COR-L47 (cell line): ENCODE measurements around the gene KCNH6.

Source experiments
- DNase-seq: peaks from one replicate; lab custom pipeline; 2025; lab: John Stamatoyannopoulos, UW

The KCNH6 gene

DNA sequence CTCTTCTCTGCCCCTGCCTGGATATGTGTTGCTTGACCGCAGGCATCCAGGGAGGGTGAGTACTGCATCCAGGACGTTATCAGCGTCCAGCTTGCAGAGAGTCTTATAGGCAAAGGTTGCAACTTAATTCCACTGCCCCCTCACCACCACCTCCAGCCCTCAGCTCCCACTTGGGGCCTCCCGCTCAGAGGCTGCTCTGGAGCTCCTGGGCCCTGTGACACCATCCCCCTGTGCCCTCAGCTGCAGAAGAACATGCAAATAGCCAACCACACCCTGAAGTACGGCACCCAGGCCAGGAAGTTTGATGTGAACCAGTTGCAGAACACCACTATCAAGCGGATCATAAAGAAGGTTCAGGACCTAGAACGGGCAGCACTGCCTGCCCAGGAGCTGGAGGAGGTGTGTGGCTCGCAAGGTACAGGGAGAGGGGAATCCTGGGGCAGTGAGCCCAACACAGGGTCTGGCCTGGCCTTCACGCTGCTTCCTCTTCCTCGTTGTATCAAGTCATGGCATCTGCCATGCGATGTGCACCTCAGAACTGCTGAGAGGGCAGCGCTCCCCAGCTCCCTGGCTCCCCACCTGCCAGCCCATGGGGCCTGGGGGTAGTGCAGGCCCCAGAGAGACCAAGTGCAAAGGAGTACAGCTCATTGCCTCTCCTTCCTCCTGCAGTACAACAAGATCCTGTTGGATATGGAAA, 36.7 kb upstream of the KCNH6 start:
- DNase-seq: no peak

DNA sequence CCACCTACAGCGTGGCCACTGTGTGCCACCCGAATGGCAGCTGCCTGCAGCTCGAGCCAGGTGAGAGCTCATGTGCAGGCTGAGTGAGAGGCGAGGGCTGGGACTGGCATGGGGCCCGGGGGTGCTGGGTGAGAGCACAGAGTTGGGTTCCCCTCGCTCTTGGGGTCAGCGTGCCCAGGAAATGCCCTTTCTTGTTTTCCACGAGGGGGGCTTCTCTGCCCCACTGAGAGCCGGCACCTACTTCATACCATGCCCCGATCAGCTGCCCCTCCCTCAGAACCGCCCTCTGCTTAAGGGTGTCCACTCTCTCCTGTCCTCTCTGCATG, 36.2 kb upstream of the KCNH6 start:
- DNase-seq: no peak

DNA sequence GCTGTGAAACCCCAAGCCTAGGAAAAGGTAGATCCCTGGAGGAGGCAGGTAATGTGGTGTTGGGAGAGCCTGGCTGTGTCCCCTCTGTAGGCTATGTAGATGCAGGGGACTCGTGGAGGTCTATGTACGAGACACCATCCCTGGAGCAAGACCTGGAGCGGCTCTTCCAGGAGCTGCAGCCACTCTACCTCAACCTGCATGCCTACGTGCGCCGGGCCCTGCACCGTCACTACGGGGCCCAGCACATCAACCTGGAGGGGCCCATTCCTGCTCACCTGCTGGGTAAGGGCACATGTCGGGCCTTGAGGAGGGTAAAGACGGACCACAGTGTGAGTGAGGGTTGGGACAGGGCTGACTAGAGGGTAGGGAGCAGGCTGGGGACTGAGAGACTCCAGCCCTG, 34.3 kb upstream of the KCNH6 start:
- no peak for DNase-seq

DNA sequence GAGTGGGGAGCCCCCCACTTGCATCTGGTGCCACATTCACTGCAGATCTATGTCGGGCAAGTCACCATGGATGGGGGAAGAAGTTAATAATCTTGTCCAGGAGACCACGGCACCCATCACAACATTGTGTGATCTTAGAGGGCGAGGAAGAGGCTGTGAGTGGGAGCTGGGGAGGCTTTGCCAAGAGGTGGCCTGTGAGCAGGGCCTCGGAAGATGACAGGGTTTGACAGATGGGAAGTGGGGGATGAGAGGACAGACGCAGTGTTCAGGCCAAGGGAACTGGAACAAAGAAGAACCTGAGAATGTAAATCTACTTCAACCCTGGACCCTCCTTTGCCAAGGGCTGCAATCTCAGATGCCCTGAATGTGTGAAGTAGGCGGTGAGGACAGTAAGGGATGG, 33.9 kb upstream of the KCNH6 start:
- no peak for DNase-seq

GRCh38 chr17:63490329-63490728, 32.8 kb upstream of the KCNH6 start:
- no peak for DNase-seq

DNA sequence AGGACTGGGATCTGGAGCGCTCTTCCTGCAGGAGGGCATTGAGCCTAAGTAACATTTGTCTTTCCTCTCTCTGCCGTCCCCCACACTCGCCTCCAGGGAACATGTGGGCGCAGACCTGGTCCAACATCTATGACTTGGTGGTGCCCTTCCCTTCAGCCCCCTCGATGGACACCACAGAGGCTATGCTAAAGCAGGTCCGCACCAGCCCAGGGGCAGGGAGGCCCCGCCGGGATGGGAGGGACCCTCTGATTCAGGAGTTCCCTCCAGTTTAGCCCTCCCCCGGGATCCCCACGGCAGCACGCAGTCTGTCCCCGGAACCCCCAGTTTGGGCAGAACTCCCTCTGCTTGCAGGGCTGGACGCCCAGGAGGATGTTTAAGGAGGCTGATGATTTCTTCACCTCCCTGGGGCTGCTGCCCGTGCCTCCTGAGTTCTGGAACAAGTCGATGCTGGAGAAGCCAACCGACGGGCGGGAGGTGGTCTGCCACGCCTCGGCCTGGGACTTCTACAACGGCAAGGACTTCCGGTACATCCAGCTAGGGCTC, 32.2 kb upstream of the KCNH6 start:
- no peak for DNase-seq

GRCh38 chr17:63491413-63491812, 31.7 kb upstream of the KCNH6 start:
- DNase-seq: no peak

DNA sequence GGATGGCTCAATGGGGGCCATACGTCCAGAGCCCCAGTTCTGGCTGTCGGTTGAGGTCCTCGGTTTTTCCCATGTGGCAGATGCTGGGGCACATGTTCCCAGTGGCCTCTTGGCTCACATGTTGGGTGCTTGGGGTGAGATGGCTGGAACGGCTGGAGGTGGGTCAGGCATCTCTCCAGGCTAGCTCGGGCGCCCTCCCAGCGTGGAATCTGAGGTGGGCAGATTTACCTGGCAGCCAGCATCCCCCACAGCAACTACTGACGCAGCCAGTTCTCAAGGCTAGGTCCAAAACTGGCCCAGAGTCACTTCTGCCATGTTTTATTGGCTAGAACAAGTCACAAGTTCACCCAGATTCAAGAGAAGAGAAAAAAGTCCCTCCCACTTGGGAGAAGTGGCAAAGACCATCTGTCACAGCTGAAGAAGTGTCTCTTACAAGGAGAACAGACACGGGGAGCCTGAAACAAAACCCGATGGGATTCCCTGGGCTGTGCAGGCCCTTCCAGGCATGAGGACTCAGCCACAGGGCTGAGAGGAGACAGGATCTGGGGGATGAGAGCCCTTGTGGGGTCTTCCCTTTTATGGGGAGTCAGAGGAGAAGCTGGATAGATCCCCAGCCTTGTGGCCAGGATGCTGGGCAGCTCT, 31.1 kb upstream of the KCNH6 start:
- no peak for DNase-seq

DNA sequence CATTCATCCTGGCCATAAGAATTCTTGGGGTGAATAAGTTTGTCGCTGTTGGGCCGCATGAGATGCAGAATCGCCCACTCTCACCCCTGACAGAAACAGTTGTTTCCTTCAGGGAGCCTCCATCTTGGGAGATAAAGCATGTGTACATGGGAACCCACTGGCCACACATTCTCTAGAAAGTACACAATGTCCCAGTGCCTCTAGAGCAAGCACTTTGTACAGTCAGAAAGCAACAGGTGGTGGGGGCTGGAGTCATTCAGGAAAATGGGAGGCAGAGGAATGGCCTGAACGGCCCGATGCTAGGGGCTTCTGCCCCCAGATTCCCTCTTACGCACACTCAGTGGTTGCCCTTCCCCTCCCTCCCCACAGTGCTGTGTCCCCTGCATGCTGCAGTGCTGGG, 30.2 kb upstream of the KCNH6 start:
- DNase-seq: no peak

DNA sequence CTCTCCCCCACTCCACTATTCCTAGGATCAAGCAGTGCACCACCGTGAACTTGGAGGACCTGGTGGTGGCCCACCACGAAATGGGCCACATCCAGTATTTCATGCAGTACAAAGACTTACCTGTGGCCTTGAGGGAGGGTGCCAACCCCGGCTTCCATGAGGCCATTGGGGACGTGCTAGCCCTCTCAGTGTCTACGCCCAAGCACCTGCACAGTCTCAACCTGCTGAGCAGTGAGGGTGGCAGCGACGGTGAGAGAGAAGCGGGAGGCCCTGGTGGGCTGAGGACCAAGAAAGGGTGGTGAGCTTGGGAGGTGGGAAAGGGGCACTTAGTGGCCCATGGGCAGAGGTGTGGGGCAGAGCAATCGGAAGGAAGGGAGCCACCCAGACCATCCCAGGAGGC, 29.7 kb upstream of the KCNH6 start:
- no peak for DNase-seq

DNA sequence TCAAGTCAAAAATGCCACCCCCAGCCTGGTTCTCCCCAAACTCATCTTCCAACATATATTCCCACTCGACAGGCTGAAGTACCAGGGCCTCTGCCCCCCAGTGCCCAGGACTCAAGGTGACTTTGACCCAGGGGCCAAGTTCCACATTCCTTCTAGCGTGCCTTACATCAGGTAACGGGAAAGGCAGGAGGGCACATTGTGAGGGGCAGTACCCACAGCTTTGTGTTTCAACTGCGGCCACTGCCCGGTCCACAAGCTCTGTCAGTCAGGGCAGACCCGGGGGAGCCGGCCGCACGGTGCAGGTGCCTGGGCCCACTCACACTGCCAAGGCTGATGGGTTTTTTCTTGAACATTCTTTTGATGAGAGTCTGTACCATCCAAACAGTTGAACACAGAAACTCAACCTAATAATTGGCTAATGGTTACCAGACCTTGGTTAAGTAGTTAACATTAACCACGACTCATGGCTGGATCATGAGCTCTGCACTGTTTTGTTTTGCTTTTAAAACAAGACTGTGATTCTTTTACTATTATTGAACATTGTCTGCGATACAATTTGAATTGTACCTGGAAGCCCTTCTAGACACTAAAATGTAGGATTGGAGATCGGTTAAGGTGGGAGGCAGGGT, 28.7 kb upstream of the KCNH6 start:
- no peak for DNase-seq

DNA sequence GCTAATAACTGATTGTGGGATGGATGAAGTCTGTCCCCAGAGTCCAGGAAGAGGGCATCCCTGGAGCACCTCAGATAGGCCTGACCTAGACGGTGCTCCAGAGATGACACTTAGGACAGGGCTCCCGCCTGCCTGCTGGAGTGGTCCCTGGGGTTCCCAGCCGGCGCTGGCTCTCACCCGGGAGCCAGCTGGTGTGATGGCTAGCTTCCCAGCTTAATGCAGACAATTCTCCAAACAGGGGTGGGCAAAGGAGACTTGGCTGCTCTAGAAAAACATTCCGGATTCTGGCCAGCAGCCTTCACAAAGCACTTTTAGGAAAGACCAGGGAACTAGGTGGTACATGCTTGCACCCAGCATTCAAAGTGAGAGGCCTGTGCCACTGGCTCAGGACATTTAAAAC, 27.7 kb upstream of the KCNH6 start:
- no peak for DNase-seq

DNA sequence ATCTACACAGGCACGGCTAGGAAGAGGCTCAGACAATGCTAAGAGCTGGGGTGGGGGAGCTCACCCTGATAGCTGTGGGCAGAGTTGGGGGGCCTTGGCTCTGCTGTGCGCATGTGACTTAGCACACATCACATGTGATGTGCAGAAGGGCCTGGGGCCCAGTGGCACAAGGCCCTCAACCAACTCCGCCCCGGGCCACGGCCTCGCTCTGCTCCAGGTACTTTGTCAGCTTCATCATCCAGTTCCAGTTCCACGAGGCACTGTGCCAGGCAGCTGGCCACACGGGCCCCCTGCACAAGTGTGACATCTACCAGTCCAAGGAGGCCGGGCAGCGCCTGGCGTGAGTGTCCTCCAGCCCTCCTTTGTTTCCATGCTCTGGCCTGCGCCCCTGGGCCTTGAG, 27.0 kb upstream of the KCNH6 start:
- no peak for DNase-seq

DNA sequence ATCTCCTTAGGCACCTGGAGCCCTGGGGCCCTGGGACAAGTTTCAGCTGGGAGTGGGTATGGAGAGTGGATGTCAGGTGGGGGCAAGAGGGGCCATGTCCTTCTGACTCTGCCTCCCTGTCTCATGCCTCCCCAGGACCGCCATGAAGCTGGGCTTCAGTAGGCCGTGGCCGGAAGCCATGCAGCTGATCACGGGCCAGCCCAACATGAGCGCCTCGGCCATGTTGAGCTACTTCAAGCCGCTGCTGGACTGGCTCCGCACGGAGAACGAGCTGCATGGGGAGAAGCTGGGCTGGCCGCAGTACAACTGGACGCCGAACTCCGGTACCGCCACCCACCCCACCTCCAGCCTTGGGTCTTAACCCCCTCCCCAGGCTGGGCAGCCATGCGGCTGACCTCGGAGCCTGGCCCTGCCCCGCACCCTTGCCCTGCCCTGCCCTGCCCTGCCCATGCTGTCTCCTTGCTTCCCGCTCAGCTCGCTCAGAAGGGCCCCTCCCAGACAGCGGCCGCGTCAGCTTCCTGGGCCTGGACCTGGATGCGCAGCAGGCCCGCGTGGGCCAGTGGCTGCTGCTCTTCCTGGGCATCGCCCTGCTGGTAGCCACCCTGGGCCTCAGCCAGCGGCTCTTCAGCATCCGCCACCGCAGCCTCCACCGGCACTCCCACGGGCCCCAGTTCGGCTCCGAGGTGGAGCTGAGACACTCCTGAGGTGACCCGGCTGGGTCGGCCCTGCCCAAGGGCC, 26.3 kb upstream of the KCNH6 start:
- DNase-seq: no peak

GRCh38 chr17:63497708-63498483, 25.3 kb upstream of the KCNH6 start:
- peak; percentile 46 for DNase-seq

- no peak for DNase-seq
These were observed 24.4 kb upstream of the KCNH6 start for GRCh38 chr17:63498626-63499195.

DNA sequence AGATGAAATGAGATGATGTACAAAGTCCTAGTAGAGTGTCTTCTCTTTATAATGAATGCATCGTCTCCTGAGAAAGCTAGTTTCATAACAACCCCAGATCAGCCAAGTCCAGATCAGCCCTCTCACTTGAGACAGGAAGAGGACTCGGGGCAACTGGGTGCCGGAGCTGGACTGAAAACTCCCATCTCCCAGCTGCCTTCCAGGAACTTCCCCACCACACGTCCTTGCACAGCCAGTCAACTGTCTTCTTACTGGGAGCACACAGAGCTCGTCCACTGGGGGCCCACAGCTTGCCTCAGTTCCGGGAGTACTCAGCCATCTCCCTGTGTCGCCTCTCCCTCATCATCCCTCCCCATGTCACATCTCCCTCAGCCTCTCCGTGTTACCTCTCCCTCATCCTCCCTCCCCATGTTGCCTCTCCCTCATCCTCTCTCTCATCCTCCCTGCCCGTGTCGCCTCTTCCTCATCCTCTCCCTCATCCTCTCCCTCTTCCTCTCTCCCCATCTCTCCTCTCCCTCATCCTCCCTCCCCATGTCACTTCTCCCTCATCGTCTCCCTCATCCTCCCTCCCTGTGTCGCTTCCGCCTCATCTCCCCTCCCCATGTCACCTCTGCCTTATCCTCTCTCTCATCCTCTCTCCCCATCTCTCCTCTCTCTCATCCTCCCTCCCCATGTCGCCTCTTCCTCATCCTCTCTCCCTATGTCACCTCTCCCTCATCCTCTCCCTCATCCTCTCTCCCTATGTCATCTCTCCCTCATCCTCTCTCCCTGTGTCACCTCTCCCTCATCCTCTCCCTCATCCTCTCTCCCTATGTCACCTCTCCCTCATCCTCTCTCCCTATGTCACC, 22.4 kb upstream of the KCNH6 start:
- DNase-seq: no peak

DNA sequence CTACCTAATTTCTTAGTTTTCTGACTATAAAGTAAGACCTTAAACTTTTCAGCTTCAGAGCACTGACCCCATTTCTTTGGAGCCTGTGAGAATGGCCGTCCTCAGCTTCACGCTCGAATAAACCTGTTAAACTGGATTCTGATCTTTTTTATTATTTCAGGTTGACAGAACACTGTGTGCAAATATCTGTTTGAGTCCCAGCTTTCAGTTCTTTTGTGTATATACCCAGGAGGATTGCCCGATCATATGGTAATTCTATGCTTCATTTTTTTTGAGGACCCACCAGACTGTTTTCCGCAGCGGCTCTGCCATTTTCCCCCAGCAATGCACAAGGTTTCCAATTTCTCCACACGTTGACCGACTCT, 19.8 kb upstream of the KCNH6 start:
- no peak for DNase-seq

DNA sequence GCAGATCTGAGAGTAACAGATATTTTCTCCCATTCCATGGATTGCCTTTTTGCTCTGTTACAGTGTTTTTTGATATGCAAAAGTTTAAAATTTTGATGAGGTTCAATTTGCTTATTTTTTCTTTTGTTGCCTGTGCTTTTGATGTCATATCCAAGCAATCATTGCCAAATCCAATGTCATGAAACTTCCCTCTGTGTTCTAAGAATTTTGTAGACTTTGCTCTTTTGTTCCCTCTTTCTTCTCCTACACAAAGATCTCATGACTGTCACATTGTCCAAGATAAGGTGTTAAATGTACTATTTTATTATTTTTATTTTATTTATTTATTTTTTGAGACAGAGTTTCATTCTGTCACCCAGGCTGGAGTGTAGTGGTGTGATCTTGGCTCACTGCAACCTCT, 18.9 kb upstream of the KCNH6 start:
- DNase-seq: no peak

DNA sequence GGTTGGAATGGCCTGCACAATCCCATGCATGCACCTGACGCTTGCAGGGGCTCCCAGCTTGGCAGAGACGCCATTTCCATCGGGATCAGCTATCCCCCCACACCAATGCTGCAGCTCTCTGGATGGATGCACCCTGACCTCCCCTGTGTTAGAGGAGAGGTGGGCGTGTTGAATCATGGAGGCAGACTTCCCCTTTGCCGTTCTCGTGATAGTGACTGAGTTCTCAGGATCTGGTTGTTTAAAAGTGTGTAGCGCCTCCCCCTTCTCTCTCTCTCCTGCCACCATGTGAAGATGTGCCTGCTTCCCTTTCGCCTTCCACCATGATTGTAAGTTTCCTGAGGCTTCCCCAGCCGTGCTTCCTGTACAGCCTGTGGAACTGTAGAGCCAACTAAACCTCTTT, 17.8 kb upstream of the KCNH6 start:
- no peak for DNase-seq

DNA sequence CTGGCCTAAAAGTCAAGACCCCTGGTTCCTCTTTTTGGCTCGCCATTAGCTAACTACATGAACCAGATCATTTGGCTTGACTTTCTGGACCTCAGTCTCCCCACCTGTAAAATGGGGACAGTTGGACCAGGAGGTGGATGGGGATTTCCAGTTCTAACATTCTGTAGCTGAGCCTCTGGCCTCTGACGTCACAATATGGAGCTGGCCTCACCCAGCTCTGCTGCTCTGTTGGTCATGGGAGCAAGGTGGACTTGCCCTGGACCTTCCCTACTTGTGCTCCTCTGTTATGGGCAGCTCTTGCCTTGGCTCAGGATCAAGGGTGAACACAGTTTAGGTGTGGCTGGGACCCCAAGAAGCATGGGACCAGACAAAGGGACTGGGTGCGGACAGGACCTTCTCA, 16.5 kb upstream of the KCNH6 start:
- no peak for DNase-seq
